Tibial nerve (tissue), 3 donors: ENCODE data around the gene SF1.

Experiments
- CTCF ChIP-seq, 5 experiments: fragments of 200-600 bp in 3 of 5; fragments of 450-650 bp in 2 of 5; sonication (generic) in 3 of 5; IDR thresholded peaks; one replicate each; pipeline ENCODE4 v1.5.1; 2016 to 2019; ENCODE audit warnings: antibody characterized with exemption in 5 of 5, mild to moderate bottlenecking in 3 of 5, moderate library complexity in 2 of 5
- POLR2A ChIP-seq, 2 donors: fragments of 450-650 bp; IDR thresholded peaks; one replicate each; pipeline ENCODE4 v1.6.1; 2017; ENCODE audit warnings: antibody characterized with exemption in 2 of 2, mild to moderate bottlenecking in 2 of 2, moderate library complexity in 2 of 2

- no peak for TF ChIP-seq CTCF (IDR thresholded peaks at IDR 0.05)
- TF ChIP-seq POLR2A (IDR thresholded peaks at IDR 0.05) = no peak
Observed at GRCh38 chr11:64799256-64799622, 20.9 kb upstream of the SF1 start.
